Astrocyte of the cerebellum (primary cell): ENCODE results near the gene NFIA.

Experiments used
- DNase-seq: peaks from one replicate; pipeline ENCODE4 v3.0.0-alpha.2; 2011; ENCODE audit warnings: low read depth
- H3K4me3 ChIP-seq: 2 replicates; pipeline ENCODE4 v1.5.1; 2011; ENCODE audit warnings: mild to moderate bottlenecking, low read depth, low read length, moderate library complexity
- in situ Hi-C: cut with HindIII; loops from 2 replicates; pipeline ENCODE4 v1.10.0; 2017; ENCODE audit warnings: low sequenced_read_pairs
- TF ChIP-seq, protein P1 (sequence below): IDR thresholded peaks from 2 replicates; pipeline ENCODE4 v1.5.1; 2012; ENCODE audit warnings: low read length, low read depth, moderate library complexity, mild to moderate bottlenecking; ENCODE audit errors: missing control alignments

Gene NFIA

DNA sequence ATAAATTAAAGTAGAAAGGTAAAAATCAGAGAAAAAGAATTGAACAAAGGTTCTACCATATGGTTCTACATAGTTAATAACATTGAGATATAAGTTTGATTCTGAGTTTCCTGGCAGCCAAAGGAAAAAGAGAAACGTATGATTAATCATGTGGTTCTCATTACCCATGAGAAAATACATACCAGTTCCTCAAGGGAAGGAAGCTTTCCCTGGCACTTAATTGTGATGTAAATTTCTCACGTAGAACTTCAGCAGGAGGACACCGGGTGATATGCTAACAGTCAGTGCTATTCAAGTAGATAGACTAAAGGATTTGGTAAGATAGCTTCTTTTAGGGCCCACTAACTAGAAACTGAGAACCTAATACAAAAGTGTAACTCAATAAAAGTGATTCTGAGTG is 218.5 kb downstream of the NFIA start:
- TF ChIP-seq, protein P1, sequence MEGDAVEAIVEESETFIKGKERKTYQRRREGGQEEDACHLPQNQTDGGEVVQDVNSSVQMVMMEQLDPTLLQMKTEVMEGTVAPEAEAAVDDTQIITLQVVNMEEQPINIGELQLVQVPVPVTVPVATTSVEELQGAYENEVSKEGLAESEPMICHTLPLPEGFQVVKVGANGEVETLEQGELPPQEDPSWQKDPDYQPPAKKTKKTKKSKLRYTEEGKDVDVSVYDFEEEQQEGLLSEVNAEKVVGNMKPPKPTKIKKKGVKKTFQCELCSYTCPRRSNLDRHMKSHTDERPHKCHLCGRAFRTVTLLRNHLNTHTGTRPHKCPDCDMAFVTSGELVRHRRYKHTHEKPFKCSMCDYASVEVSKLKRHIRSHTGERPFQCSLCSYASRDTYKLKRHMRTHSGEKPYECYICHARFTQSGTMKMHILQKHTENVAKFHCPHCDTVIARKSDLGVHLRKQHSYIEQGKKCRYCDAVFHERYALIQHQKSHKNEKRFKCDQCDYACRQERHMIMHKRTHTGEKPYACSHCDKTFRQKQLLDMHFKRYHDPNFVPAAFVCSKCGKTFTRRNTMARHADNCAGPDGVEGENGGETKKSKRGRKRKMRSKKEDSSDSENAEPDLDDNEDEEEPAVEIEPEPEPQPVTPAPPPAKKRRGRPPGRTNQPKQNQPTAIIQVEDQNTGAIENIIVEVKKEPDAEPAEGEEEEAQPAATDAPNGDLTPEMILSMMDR = no peak
- in situ Hi-C loops = no loop called here
- H3K4me3 ChIP-seq = no peak overlapping the region
- DNase-seq = no peak

DNA sequence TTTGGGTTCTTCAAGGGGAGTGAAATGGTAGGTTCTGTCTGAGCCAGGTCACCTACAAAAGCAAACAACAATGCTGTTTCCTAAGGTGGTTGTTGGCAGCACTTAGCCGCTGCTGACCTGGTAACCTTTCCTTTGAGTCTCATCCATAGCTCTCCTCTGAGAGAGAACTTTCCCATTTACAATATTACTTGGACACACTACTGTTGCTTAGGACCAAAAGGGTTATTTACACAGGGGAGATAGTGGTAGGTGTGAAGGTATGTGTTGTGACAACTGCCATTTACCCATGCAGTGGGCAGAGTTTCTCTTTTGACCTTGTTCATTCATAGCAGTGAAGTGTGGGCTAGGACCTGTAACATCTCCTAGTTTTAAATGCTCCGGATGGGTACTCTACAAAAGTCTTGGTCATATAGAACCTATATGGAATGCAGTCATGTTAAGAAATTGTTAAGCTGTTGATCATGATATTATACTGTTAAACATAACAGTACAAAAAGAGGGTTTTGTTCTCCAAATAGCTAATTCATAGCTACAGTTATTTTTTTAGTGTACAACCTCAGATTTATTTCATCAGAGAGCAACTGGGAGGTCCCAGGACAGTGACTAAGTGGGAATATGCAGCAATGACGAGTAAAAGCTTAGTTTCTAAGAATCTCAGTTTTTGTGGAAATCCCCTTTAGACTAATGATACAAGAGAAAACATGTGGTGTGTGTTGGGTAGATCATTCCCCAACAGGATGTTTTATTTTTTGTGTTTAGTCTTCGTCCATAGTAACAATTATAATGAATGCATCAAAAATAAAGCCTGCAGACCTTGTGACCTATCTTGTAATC is 219.7 kb downstream of the NFIA start:
- no peak for DNase-seq
- in situ Hi-C loops = no loop called here
- TF ChIP-seq, protein P1 = no peak

DNA sequence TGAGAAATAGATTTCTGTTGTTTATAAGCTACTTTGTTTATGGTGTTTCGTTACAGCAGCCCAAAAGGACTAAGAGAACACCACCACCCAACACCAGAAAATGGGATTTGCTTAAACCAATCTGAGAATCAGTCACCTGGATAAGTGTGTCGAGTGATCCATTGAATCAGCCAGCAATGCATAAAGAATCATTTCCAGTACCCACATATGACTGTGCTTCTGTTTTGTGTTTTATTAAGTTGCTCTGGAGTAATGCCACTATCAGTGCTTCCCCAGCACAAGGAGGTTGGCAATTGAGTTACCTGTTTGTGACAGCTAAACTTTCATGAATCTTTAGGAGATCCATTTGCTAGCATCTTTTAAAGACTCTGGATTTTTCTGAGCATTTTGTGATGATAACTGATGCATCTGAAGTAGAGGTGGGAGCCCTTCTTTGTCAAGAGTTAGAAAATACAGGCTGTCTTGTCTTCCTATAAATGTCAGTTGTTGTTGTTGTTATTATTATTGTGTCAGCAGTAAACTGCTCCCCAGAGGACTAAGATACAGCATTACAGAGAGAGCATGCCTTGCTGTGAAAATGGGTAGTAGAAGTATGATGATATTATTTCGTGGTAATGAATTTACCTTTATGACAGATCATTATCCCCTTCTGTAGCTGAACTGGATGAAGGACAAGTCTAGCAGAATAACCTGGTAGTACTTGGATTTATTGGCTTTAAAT is 225.2 kb downstream of the NFIA start:
- no peak overlapping the region for H3K4me3 ChIP-seq
- in situ Hi-C loops = no loop called here
- DNase-seq = no peak

More for the DNA sequence above, 219.7 kb downstream of the NFIA start:
- no peak overlapping the region for H3K4me3 ChIP-seq

DNA sequence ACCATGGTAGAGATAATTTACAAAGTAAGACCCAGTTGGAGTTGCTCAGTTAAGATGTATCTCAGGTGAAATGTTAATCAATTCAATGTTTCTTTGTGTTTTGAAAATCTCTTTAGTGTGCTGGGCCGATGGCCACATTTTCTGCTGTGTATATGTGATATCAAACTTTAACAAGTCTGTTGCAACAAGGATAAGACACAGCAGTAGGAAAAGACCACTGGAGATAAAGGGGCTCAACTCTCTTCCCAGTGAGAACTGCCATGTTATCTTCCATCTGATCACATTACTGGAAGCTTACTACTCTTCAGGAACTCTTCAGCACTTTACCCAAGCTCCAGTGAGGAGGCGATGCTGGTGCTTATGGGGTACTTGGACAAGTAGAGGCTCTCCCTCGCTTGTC is 227.7 kb downstream of the NFIA start:
- in situ Hi-C loops = no loop called here
- H3K4me3 ChIP-seq = no peak overlapping the region
- no peak for DNase-seq
- TF ChIP-seq, protein P1 = no peak

More for the DNA sequence above, 225.2 kb downstream of the NFIA start:
- TF ChIP-seq, protein P1 = no peak

DNA sequence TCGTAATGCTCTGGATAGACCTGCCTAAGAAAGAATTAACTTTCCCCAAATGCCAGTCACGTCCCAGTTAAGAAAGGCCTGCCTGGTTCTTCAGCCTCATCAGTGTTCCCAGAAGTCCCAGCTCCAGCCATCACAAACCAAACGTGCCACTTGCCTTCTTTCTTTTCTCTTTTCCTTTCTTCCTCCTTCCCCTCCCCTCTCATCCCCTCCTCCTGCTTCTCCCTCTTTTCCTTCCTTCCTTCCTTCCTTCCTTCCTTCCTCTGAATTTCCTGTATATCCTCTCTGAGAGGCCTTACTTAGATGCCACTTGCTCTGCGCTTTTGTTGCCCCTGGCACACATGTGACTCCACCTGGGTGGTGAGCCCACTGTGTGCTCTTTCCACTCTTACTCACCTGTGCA is 228.2 kb downstream of the NFIA start:
- no peak overlapping the region for H3K4me3 ChIP-seq
- no peak for DNase-seq
- in situ Hi-C loops = no loop called here
- TF ChIP-seq, protein P1 = no peak

DNA sequence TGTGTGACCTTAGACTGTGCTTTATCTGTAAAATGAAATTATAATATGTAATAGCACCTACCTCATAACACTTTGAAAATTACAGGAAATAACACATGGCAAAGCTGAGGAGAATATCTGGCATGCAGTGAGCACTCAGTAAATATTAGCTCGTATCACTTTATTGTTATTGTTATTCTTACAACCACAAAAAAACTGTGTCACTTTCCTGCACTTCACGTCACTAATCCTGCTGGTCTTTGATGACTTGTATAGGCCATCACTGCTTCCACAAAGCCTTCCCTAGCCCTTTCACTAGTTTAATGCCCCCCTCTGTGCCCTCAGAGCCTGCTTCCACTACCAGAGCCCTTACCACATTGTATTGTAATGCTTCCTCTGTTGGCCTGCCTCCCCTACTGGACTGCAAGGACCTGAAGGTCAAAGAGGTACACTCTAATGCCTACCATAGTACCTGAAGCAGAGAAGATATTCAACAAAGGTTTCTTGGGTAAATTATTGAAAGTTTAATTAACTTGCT is 231.6 kb downstream of the NFIA start:
- H3K4me3 ChIP-seq = no peak overlapping the region
- in situ Hi-C loops = no loop called here
- DNase-seq = no peak
- TF ChIP-seq, protein P1 = no peak
